Activated CD4-positive, alpha-beta T cell treated with anti-CD3 and anti-CD28 coated beads, Interleukin-2, amount 50 U/mL, for 16 hours (primary cell): ENCODE results near the gene METTL6.
"Not testable (repeated sequence)": the region's sequence is repeated elsewhere in the genome, so short reads cannot be mapped to it uniquely, and the experiment has no call there.

Experiments
- DNase-seq: peaks from one replicate; pipeline ENCODE4 v3.0.0-alpha.2; 2020

The METTL6 gene

DNA sequence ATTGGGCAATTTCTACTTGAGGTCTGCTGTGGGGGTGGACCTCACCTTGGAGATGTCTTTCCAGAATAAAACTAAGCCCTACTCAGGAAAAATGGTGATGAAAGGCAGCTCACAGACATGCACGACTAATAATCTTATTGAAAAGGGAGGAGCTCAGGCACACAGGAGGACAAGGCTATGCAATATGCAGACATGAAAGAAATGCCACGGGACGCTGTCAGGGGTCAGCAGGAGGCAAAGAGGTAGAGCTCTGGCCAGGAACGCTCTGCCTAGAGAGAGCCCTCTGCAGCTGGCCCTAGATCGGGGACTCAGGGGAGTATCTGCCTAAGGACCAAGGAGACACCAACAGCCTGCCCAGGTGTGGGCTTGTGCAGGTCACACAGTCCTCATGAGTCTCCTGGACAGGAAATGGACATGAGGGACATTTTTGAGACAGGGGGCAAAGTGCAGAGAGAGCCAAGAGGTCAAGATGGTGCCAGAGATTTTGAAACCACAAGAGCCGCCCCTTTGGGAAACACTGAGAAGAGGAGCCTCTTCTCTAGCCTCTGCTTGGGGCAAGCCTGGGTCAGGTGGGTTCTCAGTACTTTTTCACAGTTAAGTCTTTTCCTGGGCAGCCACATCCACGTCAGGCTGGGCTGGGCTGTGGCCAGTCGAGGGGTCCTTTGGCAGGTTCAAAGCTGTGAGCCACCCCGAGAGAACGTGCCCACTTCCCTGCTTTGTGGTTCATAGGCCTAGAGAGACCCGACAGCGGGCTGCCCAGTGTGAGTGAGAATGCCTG, 23.3 kb upstream of the METTL6 start:
- no peak for DNase-seq

DNA sequence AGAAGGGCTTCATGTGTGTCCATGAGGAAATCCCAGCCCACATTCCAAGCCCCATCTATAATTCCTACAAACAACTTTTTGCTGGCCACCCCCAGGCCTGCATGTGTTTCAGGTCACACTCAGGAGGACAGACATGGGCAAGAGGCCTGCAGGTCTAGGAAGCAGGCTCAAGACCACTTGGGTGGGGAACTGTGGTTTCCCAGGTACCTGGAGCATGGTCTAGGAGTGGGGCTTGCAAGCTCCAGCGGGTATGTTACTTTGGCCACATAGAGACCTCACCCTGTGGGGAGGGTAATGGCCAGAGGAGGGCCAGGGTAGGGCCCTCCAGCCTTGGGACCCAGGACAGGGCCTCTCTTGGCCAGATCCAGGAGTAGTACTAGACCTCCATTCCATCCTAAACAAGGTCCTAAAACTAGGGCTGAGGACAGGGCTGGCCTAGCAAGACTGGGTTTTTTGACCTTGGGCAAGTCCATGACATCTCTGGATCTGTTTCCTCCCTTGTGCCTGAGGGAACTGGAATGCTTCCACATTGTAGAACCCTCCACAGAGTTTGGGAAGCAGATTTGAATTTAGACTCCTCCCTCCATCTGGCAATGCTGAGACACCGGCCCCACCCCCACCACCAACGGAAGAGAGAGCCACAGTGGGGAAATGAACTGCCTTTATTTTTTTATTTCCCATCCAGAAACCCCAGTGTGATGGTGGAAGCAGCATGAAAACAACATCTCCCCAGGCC, 22.3 kb upstream of the METTL6 start:
- DNase-seq: no peak

DNA sequence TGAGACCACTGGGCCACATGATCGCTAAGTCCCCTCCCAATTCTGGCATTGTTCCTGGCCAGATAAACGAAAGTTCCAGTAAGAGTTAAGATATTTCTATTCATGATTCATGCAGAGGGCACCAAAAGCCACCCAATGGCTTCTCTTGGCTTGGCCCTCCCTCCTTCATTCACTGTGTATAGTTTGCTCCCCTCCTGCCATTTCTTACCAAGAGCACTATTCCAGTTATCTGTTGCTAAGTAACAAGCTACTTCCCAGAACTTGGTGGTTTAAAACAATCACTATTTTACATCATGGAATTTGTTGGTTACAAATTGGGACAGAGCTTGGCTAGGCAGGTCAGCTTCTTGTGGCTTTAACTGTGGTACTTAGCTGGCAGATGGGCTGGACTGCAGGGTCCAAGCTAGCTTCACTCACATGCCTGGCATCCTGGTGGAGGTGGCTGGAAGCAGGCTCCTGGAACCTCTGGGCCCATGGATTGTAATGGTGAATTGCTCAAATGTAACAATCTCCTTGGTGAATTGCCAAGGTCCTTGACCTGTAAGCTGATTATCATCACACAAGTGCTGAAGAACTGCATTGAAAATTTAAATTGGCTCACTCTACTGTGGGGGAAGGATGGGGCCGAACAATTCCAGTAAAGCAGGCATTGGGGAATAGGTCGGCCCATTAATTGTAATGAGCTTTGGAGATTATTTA, 16.6 kb upstream of the METTL6 start:
- no peak for DNase-seq

DNA sequence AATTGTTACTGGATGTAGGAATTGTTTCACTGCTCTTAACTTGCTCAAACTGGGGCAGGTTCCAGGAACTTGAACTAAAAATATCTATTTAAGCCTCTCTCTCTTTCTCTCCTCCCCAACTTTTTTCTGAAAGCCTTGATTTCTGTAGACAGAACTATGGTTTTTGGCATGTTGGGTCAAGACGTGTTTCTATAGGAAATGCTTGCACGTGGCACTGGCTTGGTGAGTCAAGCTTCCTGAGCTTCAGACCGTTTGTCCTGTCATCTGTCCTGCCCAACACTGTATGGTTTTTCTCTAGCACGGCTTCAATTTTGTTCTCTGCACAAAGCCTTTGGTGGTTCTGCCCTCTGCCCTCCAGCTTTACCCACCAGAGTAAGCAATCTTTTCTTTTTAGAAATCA, 13.5 kb upstream of the METTL6 start:
- DNase-seq: no peak

DNA sequence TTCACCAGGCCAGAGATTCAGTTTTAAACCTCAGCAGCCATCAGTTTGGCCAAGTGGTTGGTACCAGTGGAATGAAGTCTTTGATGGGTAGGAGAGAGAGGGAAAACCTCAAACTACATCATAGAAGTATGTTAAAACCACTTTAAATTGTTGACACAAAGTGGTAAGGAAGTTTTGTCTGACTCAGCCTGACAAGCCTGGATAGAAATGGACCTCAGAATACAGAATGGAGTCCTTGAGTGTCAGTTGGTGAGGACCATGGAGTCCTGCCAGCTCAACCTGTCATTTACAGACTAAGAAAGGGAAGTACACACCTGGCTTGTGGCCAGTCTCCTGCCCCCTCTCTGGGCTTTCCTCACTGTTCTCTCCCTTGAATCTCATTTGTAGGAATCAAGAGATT, 12.1 kb upstream of the METTL6 start:
- no peak for DNase-seq

DNA sequence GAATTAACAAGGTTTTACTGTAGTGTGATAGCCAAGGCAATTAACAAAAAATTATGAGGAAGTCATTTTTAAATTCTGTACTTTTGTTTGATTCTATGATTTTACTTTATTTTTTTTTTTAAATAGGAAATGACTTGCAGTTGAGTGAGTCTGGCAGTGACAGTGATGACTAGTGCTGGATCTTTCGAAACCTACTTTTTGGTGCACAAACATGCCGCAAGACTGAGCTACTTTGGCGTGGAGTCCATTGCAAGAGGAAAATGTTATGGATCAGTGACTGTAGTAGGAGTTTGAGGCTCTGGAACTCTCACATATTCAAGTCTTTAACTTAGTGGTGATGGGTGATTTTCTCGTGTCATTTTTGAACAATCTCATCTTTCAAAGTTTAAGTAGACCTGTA, 11.6 kb upstream of the METTL6 start:
- DNase-seq: no peak

DNA sequence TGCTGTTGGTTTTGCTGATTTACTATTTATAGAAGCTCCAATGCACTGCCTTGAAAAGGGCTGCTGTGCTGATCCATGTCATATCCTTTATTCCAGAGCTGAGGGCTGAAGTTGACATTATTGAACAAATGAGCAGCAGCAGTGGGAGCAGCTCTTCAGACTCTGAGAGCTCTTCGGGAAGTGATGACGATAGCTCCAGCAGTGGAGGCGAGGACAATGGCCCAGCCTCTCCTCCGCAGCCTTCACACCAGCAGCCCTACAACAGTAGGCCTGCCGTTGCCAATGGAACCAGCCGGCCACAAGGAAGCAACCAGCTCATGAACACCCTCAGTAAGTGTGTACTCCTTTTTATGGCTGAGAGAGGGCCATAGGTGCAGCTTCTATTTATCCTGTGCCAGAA, 8.9 kb upstream of the METTL6 start:
- DNase-seq: no peak

DNA sequence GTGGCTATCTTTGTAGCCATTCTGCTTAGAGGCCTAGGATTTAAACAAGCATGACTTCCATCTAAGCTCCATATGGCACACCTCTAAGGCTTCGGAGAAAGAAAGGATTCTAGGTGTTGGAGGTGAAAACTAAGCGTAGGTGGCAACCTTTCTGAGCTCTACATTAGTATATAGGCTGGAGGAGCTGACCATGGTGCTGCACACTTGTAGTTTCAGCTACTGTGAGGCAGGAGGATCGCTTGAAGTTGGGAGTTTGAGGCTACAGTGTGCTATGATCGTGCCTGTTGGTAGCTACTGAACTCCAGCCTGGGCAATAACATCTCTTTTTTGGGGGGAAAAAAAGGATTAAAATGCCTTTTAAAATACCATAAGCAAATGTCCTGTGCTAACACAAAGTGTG, 7.4 kb upstream of the METTL6 start:
- no peak for DNase-seq

DNA sequence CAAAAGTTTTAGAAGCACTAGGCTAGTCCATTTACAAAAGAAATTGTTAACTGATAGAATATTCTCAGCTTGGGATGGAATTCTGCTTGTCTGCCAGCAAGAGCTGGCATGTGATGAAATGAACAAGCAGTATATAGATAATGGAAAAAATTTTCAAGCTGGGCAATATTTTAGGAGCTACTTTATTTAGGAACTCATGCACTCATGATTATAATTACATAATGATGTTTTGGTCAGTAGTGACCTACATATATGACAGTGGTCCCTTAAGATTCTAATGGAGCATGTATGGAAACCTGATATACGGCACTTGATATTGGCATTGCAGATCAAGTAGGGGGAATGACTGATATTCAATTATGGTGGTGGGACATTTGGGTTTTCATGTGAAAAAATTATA, 6.2 kb upstream of the METTL6 start:
- DNase-seq: no peak

DNA sequence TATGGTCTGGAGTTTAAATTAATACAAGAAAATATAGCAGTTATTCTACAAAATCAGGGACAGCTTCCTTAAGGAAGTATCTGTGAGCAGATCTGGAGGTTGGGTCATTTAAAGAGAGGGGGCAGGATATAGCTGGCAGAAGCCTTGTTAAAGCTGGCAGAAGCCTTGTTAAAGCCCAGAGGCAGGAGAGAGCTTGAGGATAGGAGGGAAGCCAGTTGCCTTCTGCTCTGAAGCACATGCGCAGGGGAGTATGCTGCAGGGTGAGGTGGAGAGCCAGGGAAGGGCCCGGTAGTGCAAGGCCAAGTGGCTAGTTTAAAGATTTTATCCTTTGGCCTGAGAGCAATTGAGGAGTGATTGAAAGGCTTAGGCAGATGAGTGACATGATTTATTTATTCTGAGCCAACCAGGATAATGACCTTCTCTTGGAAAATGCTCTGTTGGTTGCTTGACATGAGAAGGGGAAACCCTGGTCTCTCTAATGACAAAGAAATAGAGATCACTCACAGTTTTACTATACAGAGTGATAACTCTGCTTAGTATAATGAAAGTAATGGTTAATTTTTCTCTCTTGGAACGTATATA, 4.0 kb upstream of the METTL6 start:
- DNase-seq: no peak

DNA sequence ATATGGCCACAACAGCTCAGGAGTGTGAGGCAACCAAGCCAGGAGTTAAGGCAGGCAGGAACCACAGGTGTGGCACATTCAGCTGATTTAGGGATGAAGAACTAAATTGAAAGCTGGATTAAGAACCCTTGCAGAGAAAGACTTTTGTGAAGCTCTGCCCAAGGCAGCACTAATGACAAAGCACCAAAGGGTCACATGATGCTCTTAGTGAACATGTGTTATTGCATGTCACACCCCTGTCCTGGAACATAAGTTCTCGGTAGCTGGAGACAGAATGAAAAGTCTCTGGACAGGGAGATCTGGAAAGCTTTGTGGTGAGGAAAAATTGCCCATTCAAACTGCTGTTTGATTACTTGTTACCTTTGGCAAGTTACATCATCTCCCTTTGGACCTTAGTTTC, 3.3 kb upstream of the METTL6 start:
- no peak for DNase-seq

DNA sequence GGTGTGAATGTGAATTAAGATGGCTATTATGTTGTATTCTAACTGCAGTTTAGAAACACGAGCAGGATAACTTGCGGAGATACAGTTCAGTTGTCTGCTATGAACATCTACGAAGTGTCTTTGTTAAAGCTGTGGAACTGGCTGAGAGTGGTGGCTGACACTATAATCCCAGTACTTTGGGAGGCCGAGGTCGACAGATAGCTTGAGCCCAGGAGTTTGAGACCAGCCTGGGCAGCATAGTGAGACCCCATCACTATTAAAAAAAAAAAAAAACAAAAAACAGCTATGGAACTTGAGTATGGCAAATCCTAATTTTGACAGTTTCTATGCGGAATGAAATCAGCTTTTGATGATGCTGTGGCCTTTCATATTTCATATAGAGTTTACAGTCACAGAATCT, 1.7 kb upstream of the METTL6 start:
- DNase-seq: no peak

DNA sequence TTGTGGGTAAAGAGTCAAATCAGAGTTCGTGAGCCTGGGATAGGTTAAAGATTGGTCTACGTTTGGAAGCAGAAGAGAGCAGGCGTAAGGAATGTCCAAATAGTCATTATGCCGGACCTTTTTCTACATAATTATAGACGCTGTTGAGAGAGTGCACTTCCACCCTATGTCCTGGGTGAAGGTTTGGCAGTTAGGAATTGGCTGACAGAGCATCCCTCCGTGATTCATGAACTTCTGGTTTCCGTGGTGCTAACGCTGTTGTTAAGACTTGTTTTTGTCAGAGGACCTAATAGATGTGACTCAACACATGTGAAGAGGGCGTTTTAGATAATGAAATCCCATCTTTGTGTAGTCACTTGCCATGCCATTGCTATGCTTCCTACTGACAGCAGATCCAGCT, 1.2 kb upstream of the METTL6 start:
- DNase-seq: peak; percentile 52

DNA sequence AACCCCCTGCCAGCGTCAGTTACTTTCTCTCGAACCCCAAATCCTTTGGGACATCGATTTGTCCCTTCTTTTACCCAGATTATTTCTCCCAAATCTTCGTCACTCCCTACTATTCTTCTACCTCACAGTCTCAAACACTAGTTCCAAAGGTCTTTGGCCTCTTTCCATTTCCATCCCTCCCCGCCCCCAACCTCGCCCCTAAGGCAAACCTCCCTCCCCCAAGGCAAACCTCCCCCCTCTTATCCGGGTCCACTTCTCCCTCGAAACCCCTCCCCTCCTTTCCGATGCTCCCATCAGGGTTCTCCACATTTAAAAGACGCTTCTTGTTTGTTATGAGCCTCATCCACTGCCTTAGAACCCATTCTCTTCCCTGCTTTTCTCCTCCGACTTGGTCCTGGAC, 637 bp upstream of the METTL6 start:
- DNase-seq: no peak

DNA sequence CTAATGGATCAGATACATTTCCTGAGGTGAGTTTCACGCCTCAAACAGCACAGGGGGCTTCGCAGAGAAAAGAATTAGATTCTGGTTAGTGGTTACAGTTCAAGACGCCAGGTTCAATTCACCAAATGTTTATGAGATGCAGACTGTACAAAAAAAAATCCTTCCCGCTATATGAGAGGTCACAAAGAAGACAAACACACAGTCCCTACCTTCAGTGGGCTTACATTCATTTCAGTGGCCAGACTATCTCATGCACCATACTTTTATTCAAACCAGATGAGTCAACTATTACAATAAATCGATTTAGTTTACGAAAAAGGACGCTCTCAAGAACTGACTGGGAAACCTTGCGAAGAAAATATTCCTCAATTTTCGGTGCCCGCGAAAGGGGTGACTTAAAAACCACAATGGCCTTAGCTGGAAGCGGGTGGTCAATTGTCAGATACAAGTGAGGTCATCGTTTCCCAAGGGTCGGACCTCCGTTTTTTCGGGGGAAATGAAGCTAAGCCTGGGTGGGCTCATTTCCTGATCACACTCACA, 695 bp downstream of the METTL6 start:
- DNase-seq: no peak

DNA sequence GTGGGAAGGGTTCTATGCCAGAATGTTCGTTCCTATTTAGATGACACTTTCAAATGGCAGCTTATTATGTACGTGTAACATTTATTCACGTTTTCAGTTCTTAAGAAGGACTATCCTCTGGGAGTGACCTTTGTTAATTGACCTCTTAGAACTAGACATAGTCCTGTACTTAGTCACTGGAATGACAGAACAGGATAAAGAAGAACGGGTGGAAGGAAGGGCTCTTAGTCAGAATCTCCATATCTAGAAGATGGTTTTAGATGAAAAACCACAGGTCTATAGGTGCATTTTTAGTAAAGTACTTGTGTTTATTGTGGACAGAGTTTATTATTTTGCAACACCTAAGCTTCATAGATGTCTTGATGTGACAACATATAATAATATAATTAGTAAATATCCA, 6.5 kb downstream of the METTL6 start:
- no peak for DNase-seq

DNA sequence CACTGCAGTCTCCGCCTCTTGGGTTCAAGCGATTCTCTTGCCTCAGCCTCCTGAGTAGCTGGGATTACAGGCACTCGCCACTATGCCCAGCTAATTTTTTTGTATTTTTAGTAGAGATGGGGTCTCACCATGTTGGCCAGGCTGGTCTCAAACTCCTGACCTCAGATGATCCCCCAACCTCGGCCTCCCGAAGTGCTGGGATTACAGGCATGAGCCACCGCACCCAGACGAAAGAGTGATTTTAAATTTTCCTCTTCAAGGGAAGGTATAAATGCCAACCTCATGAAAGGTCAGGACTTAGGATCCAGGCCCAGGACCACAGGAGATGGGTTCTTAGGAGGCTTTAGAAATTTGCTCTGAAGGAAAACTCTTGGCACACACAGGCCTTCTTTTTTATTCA, 16.4 kb downstream of the METTL6 start:
- not testable (repeated sequence) for DNase-seq

DNA sequence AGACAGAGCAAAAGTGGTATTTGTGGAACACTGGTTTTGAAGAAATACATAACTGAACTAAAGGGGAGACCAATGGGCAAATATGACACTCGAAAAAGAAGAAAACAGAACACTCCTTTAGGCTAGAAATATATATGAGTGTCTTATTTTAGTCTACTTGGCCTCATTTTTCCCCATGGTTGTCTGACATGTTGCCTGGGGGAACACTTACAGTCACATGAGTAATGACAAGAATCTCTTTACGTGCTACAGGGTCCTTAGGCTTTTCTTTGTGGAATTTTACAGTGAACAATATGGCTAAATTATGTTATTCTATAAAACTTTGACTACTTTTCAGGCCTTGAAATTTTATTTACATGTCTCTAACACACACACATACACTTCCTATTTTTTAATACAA, 17.6 kb downstream of the METTL6 start:
- DNase-seq: no peak

DNA sequence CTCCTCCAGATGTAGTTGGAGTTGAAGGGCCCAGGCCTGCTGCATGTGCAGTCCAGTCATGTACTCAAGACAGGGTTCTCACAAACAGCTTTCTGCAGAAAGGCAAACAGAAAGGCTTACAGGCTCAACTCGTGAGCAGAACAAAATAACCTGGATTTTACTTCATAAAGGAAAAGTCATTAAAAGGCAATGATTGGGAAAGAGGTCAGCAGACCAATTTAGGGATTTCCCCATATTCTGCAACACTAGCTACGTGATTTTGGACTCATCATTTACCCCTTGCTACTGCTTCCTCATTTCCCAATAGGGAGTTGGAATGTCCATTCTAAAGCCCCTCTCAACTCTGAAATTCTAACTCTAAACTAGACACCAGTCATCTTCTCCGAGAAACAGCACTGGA, 18.1 kb downstream of the METTL6 start:
- DNase-seq: no peak

DNA sequence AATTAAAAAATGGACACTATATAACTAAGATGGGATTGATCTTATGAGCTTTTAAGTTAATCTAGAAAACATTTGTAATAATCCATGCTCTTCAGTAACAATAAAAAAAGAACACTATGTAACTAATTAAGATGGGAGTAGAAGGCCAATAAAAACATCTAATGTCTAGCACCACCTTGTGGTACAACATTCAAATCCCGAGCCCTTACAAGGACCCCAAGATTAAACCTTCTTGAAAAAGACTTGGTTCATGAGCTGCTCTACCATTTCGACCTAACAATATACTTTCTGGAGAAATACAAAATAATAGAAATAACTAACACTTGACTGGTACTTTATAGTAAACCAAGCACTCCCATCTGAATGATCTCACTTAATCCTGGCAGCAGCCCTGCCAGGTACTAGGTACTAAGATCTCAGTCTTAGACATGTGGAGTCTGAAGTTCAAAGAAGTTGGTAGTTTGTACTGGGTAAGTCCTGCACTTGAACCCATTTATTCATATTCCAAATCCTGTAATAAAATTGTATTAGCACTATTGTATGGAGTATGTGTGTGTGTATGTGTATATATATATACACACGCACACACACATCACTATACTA, 21.8 kb downstream of the METTL6 start:
- DNase-seq: peak; percentile 56

DNA sequence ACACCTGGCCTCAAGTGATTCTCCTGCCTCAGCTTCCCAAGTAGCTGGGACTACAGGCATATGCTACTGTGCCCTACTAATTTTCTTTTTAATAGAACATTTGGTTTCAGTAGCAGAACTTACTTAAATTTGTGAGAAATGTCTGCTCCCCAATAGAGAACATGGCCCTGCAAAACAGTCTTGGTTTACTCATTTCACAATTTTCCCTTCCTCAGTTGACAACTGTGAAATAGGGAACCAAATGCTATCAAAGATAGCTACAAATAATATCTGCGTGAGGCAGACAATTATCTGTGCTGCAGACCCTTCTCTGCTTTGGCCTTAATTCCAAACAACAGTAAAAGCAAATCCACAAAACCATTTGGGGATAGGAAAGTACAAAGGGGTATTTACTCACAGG, 22.6 kb downstream of the METTL6 start:
- DNase-seq: no peak

DNA sequence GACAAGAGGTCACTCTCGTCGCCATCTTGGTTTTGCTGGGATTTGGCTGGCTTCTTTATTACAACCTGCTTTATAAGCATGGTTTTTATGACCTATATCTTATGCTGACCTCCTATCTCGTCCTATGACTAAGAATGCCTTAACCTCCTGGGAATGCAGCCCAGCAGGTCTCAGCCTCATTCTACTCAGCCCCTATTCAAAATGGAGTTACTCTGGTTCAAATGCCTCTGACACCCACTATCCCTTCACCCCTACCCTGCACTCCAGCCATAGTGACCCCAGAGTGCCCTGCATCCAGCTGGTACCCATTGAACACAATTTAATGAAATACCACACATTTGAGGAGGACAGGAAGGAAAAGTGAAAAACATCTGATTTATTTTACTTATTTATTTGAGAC, 23.4 kb downstream of the METTL6 start:
- DNase-seq: no peak

DNA sequence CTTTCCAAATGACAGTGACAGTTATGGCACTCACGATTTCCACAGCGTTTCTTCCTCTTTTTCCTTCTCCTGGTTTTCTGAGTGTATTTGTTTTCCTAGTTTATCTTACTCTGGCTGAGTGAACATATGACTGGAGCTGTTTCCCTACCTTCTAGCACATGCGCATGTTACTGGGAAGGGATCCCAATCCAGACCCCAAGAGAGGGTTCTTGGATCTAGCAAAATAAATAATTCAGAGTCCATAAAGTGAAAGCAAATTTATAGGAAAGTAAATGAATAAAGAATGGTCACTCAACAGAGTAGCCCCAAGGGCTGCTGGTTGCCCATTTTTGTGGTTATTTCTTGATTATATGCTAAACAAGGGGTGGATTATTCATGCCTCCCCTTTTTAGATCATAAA, 23.8 kb downstream of the METTL6 start:
- DNase-seq: no peak
